Measurements from ENCODE around the gene PITX2.

DNA sequence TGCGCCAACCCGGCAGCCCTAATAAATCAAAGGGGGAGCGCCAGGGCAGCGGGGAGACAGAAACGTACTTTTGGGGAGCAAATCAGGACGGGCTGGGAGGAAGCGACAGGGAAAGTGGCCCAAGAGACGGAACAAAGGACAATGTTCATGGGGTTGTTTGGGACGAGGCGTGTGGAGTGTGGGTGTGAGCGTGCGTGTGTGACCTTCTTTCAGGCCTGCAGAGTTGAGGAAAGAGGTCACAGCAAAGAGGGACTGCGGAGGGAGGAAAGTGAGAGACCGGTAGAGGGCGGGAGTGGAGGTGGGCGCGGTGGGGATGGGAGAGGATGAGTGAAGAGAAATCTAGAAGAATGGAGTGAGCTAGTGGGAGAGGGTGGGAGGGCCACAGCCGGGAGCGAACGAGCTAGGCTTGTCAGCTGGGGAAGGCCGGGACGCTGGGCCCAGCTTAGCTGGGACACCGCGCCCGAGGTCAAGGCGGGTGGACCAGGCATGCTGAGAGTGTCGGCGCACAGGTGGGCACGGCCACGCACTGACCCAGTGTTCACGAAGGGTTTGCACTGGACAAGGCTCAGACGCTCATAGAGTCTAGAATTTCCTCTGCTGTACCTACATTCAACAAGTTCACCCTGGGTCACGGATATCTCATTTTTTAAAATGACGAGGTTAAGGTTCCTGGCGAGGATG, 14.7 kb upstream of the PITX2 start:
- TF ChIP-seq YY1 (IDR thresholded peaks at IDR 0.05; ENCODE audit: low read depth) (no peak), MAX (IDR thresholded peaks at IDR 0.05) (no peak), CREB1 (IDR thresholded peaks at IDR 0.05; ENCODE audit: low read depth) (no peak), TAF1 (IDR thresholded peaks at IDR 0.05; ENCODE audit: low read depth) (no peak), TEAD4 (IDR thresholded peaks at IDR 0.05) (no peak), FOXM1 (IDR thresholded peaks at IDR 0.05; ENCODE audit: borderline replicate concordance, low read depth) (no peak), CEBPB (IDR thresholded peaks at IDR 0.05) (no peak), EP300 (IDR thresholded peaks at IDR 0.05; ENCODE audit: borderline replicate concordance) (no peak), RAD21 (IDR thresholded peaks at IDR 0.05; ENCODE audit: low read depth) (no peak), EGR1 (IDR thresholded peaks at IDR 0.05) (no peak), NFIC (IDR thresholded peaks at IDR 0.05) (no peak), REST (IDR thresholded peaks at IDR 0.05; ENCODE audit: low read depth) (no peak)

Measured in Ishikawa (cell line).